Astrocyte (in vitro differentiated cells and primary cell): Measurements from ENCODE around the gene CHRNA3.

Experiments used
- CTCF ChIP-seq: IDR thresholded peaks from 2 replicates; pipeline ENCODE4 v1.5.1; 2011; ENCODE audit warnings: low read depth, mild to moderate bottlenecking, inconsistent platforms, low read length, moderate library complexity; ENCODE audit not compliant: insufficient read depth
- EZH2 ChIP-seq: IDR thresholded peaks from 2 replicates; pipeline ENCODE4 v1.6.1; 2012; ENCODE audit warnings: mild to moderate bottlenecking, low read length, inconsistent platforms; ENCODE audit not compliant: insufficient read depth

GRCh38 chr15:78624651-78625590 is 4.1 kb upstream of the CHRNA3 start:
- TF ChIP-seq CTCF = no peak
- no peak for TF ChIP-seq EZH2
